ENCODE data around the gene PI4KA.
A peak's percentile ranks its signal among the peaks of the same experiment; 100 is the strongest.

PI4KA gene

GRCh38 chr22:20751185-20751851, 107.3 kb downstream of the PI4KA start:
- no peak for ATAC-seq
- Mint-ChIP-seq H3K4me3 (no peak overlapping the region), H3K4me1 (peaks cover 46% of the 10 kb centered on the region), H3K27me3 (no peaks in the 10 kb centered on the region), H3K9me3 (no peaks in the 10 kb centered on the region), H3K27ac (peak overlapping the region; percentile 94), H3K36me3 (peaks cover 32% of the 10 kb centered on the region)

GRCh38 chr22:20750461-20751184, 108.0 kb downstream of the PI4KA start:
- H3K27me3 Mint-ChIP-seq: no peaks in the 10 kb centered on the region
- peaks cover 47% of the 10 kb centered on the region for H3K4me1 Mint-ChIP-seq
- H3K4me3 Mint-ChIP-seq: peak overlapping the region; percentile 19
- no peaks in the 10 kb centered on the region for H3K9me3 Mint-ChIP-seq
- H3K36me3 Mint-ChIP-seq: peaks cover 33% of the 10 kb centered on the region
- H3K27ac Mint-ChIP-seq: peak overlapping the region; percentile 94
- ATAC-seq: peak; percentile 72

GRCh38 chr22:20749453-20749852, 109.2 kb downstream of the PI4KA start:
- Mint-ChIP-seq H3K36me3 (peaks cover 39% of the 10 kb centered on the region), H3K27me3 (no peaks in the 10 kb centered on the region), H3K4me3 (peak overlapping the region; percentile 41), H3K9me3 (no peaks in the 10 kb centered on the region), H3K4me1 (peaks cover 55% of the 10 kb centered on the region), H3K27ac (peak overlapping the region; percentile 94)
- no peak for ATAC-seq

GRCh38 chr22:20748731-20749428, 109.7 kb downstream of the PI4KA start:
- Mint-ChIP-seq H3K27me3 (no peaks in the 10 kb centered on the region), H3K9me3 (no peaks in the 10 kb centered on the region), H3K27ac (peak overlapping the region; percentile 94), H3K4me3 (peak overlapping the region; percentile 41), H3K4me1 (peaks cover 55% of the 10 kb centered on the region), H3K36me3 (peaks cover 38% of the 10 kb centered on the region)
- ATAC-seq: peak; percentile 91

GRCh38 chr22:20748082-20748481, 110.5 kb downstream of the PI4KA start:
- Mint-ChIP-seq H3K9me3 (no peaks in the 10 kb centered on the region), H3K27me3 (no peaks in the 10 kb centered on the region), H3K4me3 (peak overlapping the region; percentile 34), H3K4me1 (peaks cover 55% of the 10 kb centered on the region), H3K27ac (peak overlapping the region; percentile 94), H3K36me3 (peaks cover 35% of the 10 kb centered on the region)
- ATAC-seq: peak; percentile 25

- H3K27me3 Mint-ChIP-seq: no peaks in the 10 kb centered on the region
- H3K4me3 Mint-ChIP-seq: no peak overlapping the region
- peak overlapping the region; percentile 61 for H3K27ac Mint-ChIP-seq
- peaks cover 55% of the 10 kb centered on the region for H3K4me1 Mint-ChIP-seq
- ATAC-seq: no peak
- no peaks in the 10 kb centered on the region for H3K9me3 Mint-ChIP-seq
- H3K36me3 Mint-ChIP-seq: peaks cover 39% of the 10 kb centered on the region
Observed at GRCh38 chr22:20747223-20747622, 111.4 kb downstream of the PI4KA start.

GRCh38 chr22:20746431-20747189, 112.0 kb downstream of the PI4KA start:
- Mint-ChIP-seq H3K27me3 (no peaks in the 10 kb centered on the region), H3K27ac (peak overlapping the region; percentile 61), H3K4me1 (peaks cover 54% of the 10 kb centered on the region), H3K4me3 (no peak overlapping the region), H3K36me3 (peaks cover 41% of the 10 kb centered on the region), H3K9me3 (no peaks in the 10 kb centered on the region)
- ATAC-seq: no peak

GRCh38 chr22:20745119-20745518, 113.5 kb downstream of the PI4KA start:
- H3K36me3 Mint-ChIP-seq: peaks cover 38% of the 10 kb centered on the region
- peaks cover 39% of the 10 kb centered on the region for H3K4me1 Mint-ChIP-seq
- no peak overlapping the region for H3K4me3 Mint-ChIP-seq
- no peaks in the 10 kb centered on the region for H3K9me3 Mint-ChIP-seq
- H3K27me3 Mint-ChIP-seq: no peaks in the 10 kb centered on the region
- H3K27ac Mint-ChIP-seq: peak overlapping the region; percentile 42
- ATAC-seq: peak; percentile 40

GRCh38 chr22:20744456-20744855, 114.2 kb downstream of the PI4KA start:
- no peak for ATAC-seq
- Mint-ChIP-seq H3K27ac (peak overlapping the region; percentile 42), H3K4me1 (peaks cover 33% of the 10 kb centered on the region), H3K4me3 (no peak overlapping the region), H3K27me3 (no peaks in the 10 kb centered on the region), H3K9me3 (no peaks in the 10 kb centered on the region), H3K36me3 (peaks cover 43% of the 10 kb centered on the region)

- Mint-ChIP-seq H3K27me3 (no peaks in the 10 kb centered on the region), H3K9me3 (no peaks in the 10 kb centered on the region), H3K4me1 (peaks cover 24% of the 10 kb centered on the region), H3K36me3 (peaks cover 59% of the 10 kb centered on the region), H3K27ac (no peak overlapping the region), H3K4me3 (no peak overlapping the region)
- ATAC-seq: no peak
Observed at GRCh38 chr22:20742764-20743163, 115.8 kb downstream of the PI4KA start.

- no peak overlapping the region for H3K4me3 Mint-ChIP-seq
- no peak overlapping the region for H3K27ac Mint-ChIP-seq
Observed at GRCh38 chr22:20741634-20742581, 116.7 kb downstream of the PI4KA start.

GRCh38 chr22:20741008-20741633, 117.5 kb downstream of the PI4KA start:
- peaks cover 15% of the 10 kb centered on the region for H3K4me1 Mint-ChIP-seq
- H3K9me3 Mint-ChIP-seq: no peaks in the 10 kb centered on the region
- peaks cover 60% of the 10 kb centered on the region for H3K36me3 Mint-ChIP-seq
- H3K27me3 Mint-ChIP-seq: no peaks in the 10 kb centered on the region
- no peak overlapping the region for H3K4me3 Mint-ChIP-seq
- ATAC-seq: no peak
- no peak overlapping the region for H3K27ac Mint-ChIP-seq

More at GRCh38 chr22:20741634-20742581, 116.7 kb downstream of the PI4KA start:
- H3K36me3 Mint-ChIP-seq: peaks cover 58% of the 10 kb centered on the region
- H3K9me3 Mint-ChIP-seq: no peaks in the 10 kb centered on the region
- ATAC-seq: no peak
- peaks cover 22% of the 10 kb centered on the region for H3K4me1 Mint-ChIP-seq
- no peaks in the 10 kb centered on the region for H3K27me3 Mint-ChIP-seq

- peaks cover 63% of the 10 kb centered on the region for H3K36me3 Mint-ChIP-seq
- no peak overlapping the region for H3K4me3 Mint-ChIP-seq
- H3K27me3 Mint-ChIP-seq: no peaks in the 10 kb centered on the region
- peaks cover 13% of the 10 kb centered on the region for H3K4me1 Mint-ChIP-seq
- ATAC-seq: no peak
- no peaks in the 10 kb centered on the region for H3K9me3 Mint-ChIP-seq
- no peak overlapping the region for H3K27ac Mint-ChIP-seq
Observed at GRCh38 chr22:20740222-20740951, 118.2 kb downstream of the PI4KA start.

All from stimulated activated memory B cell treated with anti-CD40 and anti-IgM and Interleukin-4, amounts not matched to agents 10 μg/mL and 1 μg/mL and 100 μg/mL, for 72 hours (primary cell).